GM20000 (cell line): ENCODE results near the gene SHPK.

Experiments used
- DNase-seq: peaks from one replicate; pipeline ENCODE4 v3.0.0; 2012; ENCODE audit warnings: low spot score
- CTCF ChIP-seq: IDR thresholded peaks from 2 replicates; pipeline ENCODE4 v1.5.1; 2012; ENCODE audit warnings: mild to moderate bottlenecking, control low read depth; ENCODE audit errors: extremely low read depth, missing control alignments

Gene SHPK

GRCh38 chr17:3621146-3621720 lies 14.8 kb downstream of the SHPK start:
- DNase-seq = no peak
- TF ChIP-seq CTCF = no peak

DNA sequence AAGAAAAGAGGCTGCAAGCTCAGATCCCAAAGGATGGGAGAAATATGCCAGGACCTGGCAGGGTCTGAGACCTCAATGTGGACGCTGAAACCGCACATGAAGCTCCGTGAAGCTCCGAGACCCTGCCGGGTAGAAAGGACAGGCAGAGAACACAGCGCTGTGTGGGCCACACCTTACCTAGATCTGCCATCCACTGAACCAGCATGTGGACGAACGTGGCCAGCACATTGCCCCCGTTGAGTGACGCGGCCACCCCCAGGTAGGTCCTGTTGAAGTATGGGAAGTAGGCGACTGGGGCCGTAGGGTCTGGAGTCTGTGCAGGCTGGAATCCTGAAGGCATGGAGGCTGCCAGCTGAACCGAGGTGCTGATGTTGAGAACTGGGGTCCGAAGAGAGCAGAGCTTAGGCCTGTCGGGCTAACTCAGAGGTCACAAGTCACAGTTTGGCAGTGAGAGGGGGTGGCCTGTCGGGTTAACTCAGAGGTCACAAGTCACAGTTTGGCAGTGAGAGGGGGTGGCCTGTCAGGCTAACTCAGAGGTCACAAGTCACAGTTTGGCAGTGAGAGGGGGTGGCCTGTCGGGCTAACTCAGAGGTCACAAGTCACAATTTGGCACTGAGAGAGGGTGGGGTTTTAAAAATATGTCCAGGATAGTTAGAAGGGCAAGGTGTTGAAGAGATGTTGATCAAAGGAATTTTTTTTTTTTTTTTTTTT lies 20.7 kb downstream of the SHPK start:
- no peak for DNase-seq
- TF ChIP-seq CTCF = no peak

GRCh38 chr17:3613124-3613523 lies 22.9 kb downstream of the SHPK start:
- TF ChIP-seq CTCF = no peak
- no peak for DNase-seq

- DNase-seq = no peak
- no peak for TF ChIP-seq CTCF
Measured at GRCh38 chr17:3610523-3610922, 25.5 kb downstream of the SHPK start.

GRCh38 chr17:3609689-3610088 lies 26.4 kb downstream of the SHPK start:
- TF ChIP-seq CTCF = no peak
- no peak for DNase-seq

- no peak for DNase-seq
Measured at GRCh38 chr17:3603870-3604259, 32.2 kb downstream of the SHPK start.

More at GRCh38 chr17:3603870-3604259, 32.2 kb downstream of the SHPK start:
- no peak for TF ChIP-seq CTCF
